GM12878 (cell line): ENCODE results near the gene ADAD1. TPM values are rescaled to one million over a fixed set of nuclear protein-coding genes. Genes with fewer than 3 reads are reported as not detected.

Experiments
- ATAC-seq: fragments of 200-7000 bp; cut with Tn5 transposase; 3 replicates; pipeline ENCODE4 v1.9.1; 2020; ENCODE audit warnings: mild to moderate bottlenecking, moderate library complexity
- BruUV-seq: library from RNA; stranded (reverse); fragments of 400-500 nt; replicated peaks from 2 replicates; lab custom pipeline; 2021; lab: Mats Ljungman, UMichigan
- CTCF ChIA-PET: fragments of 300-600 bp; sonication (Branson Sonifier 250); formaldehyde crosslinking; extraction: SDS; loops from one replicate; lab custom pipeline; 2021; ENCODE audit warnings: inconsistent platforms; lab: Yijun Ruan, JAX
- POLR2A ChIA-PET: fragments of 350-600 bp; formaldehyde crosslinking; extraction: SDS; loops from one replicate; lab custom pipeline; 2021; ENCODE audit warnings: inconsistent platforms; lab: Charles Lee
- RAD21 ChIA-PET: fragments of 300-600 bp; sonication (Branson Sonifier 250); formaldehyde crosslinking; loops from one replicate; lab custom pipeline; 2023; ENCODE audit warnings: antibody characterized with exemption; ENCODE audit not compliant: unreplicated experiment; lab: Charles Lee
- SMC1A ChIA-PET: fragments of 300-600 bp; sonication (Branson Sonifier 250); formaldehyde crosslinking; loops from one replicate; lab custom pipeline; 2023; ENCODE audit not compliant: unreplicated experiment, uncharacterized antibody; lab: Charles Lee
- DNase-seq: peaks from one replicate; pipeline ENCODE4 v3.0.0-alpha.2; 2011; ENCODE audit warnings: low read depth, low spot score
- FAIRE-seq: peaks from 3 replicates; lab custom pipeline; 2011; peaks lifted over from hg19 to GRCh38; lab: Jason Lieb, UNC
- H2AFZ ChIP-seq: 2 replicates; pipeline ENCODE4 v1.6.0; 2011; ENCODE audit warnings: low read depth, low read length, control low read depth; ENCODE audit not compliant: control insufficient read depth
- H3K27ac ChIP-seq: 2 replicates; pipeline ENCODE4 v1.5.1; 2011; ENCODE audit warnings: control low read depth; ENCODE audit not compliant: control insufficient read depth, insufficient read depth
- H3K27me3 ChIP-seq, 2 experiments: replicated peaks in 1 of 2; 2 replicates each; pipeline versions ENCODE4 v1.6.0 to v1.6.1; 2011; ENCODE audit warnings: low read length in 1 of 2; ENCODE audit not compliant: control insufficient read depth in 2 of 2, insufficient read depth in 2 of 2
- H3K36me3 ChIP-seq, 2 experiments: 2 replicates each; pipeline ENCODE4 v1.5.1; 2011; ENCODE audit warnings: low read length in 1 of 2; ENCODE audit not compliant: control insufficient read depth in 2 of 2, insufficient read depth in 2 of 2
- H3K4me1 ChIP-seq: 2 replicates; pipeline ENCODE4 v1.6.1; 2011; ENCODE audit warnings: mild to moderate bottlenecking, low read length, moderate library complexity, mixed read lengths; ENCODE audit not compliant: control insufficient read depth, insufficient read depth
- H3K4me2 ChIP-seq: 2 replicates; pipeline ENCODE4 v1.6.0; 2011; ENCODE audit warnings: control low read depth; ENCODE audit not compliant: control insufficient read depth, insufficient read depth
- H3K4me3 ChIP-seq: fragments of 200-600 bp; sonication (generic); 2 replicates; pipeline ENCODE4 v1.5.1; 2016
- H3K79me2 ChIP-seq: 2 replicates; pipeline ENCODE4 v1.6.0; 2011; ENCODE audit warnings: low read length; ENCODE audit not compliant: control insufficient read depth, insufficient read depth
- H3K9ac ChIP-seq: 2 replicates; pipeline ENCODE4 v1.8.0; 2011; ENCODE audit warnings: low read length, control low read depth, mixed read lengths; ENCODE audit not compliant: control insufficient read depth, insufficient read depth
- H3K9me3 ChIP-seq: replicated peaks from 3 replicates; pipeline ENCODE4 v1.5.1; 2011; ENCODE audit warnings: mild to moderate bottlenecking, low read length; ENCODE audit not compliant: control insufficient read depth, insufficient read depth
- H4K20me1 ChIP-seq: 2 replicates; pipeline ENCODE4 v1.6.0; 2011; ENCODE audit not compliant: control insufficient read depth, insufficient read depth
- BACH1 ChIP-seq: fragments of 450-650 bp; IDR thresholded peaks from 2 replicates; pipeline ENCODE4 v1.6.1; 2017; ENCODE audit warnings: mild to moderate bottlenecking, borderline replicate concordance
- CBX3 ChIP-seq: fragments of 200-600 bp; sonication (generic); IDR thresholded peaks from 2 replicates; pipeline ENCODE4 v1.6.1; 2016; ENCODE audit warnings: low read depth, borderline replicate concordance
- CBX5 ChIP-seq: sonication (generic); IDR thresholded peaks from 2 replicates; pipeline ENCODE4 v1.6.1; 2016; ENCODE audit warnings: low read depth, moderate library complexity, mild to moderate bottlenecking, inconsistent platforms
- DPF2 ChIP-seq: fragments of 450-650 bp; IDR thresholded peaks from 2 replicates; pipeline ENCODE4 v1.6.1; 2017; ENCODE audit warnings: mild to moderate bottlenecking
- KAT2A ChIP-seq: conservative IDR thresholded peaks from 2 replicates; pipeline ENCODE4 v1.6.1; 2011; ENCODE audit warnings: low read depth, low read length; ENCODE audit not compliant: control insufficient read depth
- KDM1A ChIP-seq: fragments of 200-600 bp; sonication (generic); IDR thresholded peaks from 2 replicates; pipeline ENCODE4 v1.6.1; 2016; ENCODE audit warnings: borderline replicate concordance
- NR2C1 ChIP-seq: fragments of 450-650 bp; IDR thresholded peaks from 2 replicates; pipeline ENCODE4 v1.6.1; 2017; ENCODE audit warnings: antibody characterized with exemption, mild to moderate bottlenecking, moderate library complexity
- NR2C2 ChIP-seq: IDR thresholded peaks from 2 replicates; pipeline ENCODE4 v1.6.1; 2011; ENCODE audit warnings: borderline replicate concordance, low read depth; ENCODE audit not compliant: control insufficient read depth, insufficient read length
- PAX5 ChIP-seq: IDR thresholded peaks from 2 replicates; pipeline ENCODE4 v1.6.1; 2011; ENCODE audit warnings: low read depth, low read length, borderline replicate concordance
- RELA ChIP-seq: fragments of 450-650 bp; IDR thresholded peaks from 2 replicates; pipeline ENCODE4 v1.8.0; 2014; ENCODE audit warnings: borderline replicate concordance; ENCODE audit not compliant: partially characterized antibody
- STAT1 ChIP-seq: fragments of 450-650 bp; conservative IDR thresholded peaks from 2 replicates; pipeline ENCODE4 v1.6.1; 2014; ENCODE audit warnings: antibody characterized with exemption, mild to moderate bottlenecking
- TAF1 ChIP-seq: IDR thresholded peaks from 2 replicates; pipeline ENCODE4 v1.6.1; 2011; ENCODE audit warnings: mild to moderate bottlenecking, low read depth, low read length, borderline replicate concordance
- ZNF207 ChIP-seq: fragments of 450-650 bp; IDR thresholded peaks from 2 replicates; pipeline ENCODE4 v1.6.1; 2014; ENCODE audit warnings: antibody characterized with exemption, mild to moderate bottlenecking, borderline replicate concordance
- WGBS: methylation state at CpG from one replicate; pipeline ENCODE4 v1.1.6; 2016; ENCODE audit warnings: low lambda C conversion rate; ENCODE audit not compliant: insufficient replicate concordance, insufficient coverage; ENCODE audit errors: missing lambda C conversion rate; 5-methylcytosine and 5-hydroxymethylcytosine counted together
- in situ Hi-C: fragments of 300-500 bp; cut with MboI; formaldehyde crosslinking; loops from 9 replicates; pipeline ENCODE4 v1.14.3; 2018; ENCODE audit warnings: mixed read lengths
- intact Hi-C: fragments of 100-400 bp; cut with micrococcal nuclease; formaldehyde crosslinking; loops from one replicate; pipeline ENCODE4 v1.14.2; 2022; ENCODE audit not compliant: unreplicated experiment
- polyA plus RNA-seq, 11 experiments: library from polyadenylated mRNA; depleted of rRNA in 4 of 11; unstranded in 6 of 11; stranded (reverse) in 5 of 11; fragments of >200 nt; fragmentation: Nextera tagmentation in 4 of 11; fragmentation: Illumina TruSeq in 1 of 11; extraction: Ambion mirVana in 4 of 11; extraction: Trizol in 1 of 11; gene quantifications; 1 replicate in 1 of 11; 2 replicates in 10 of 11; pipeline versions ENCODE4 v1.2.1 to v1.2.3, GENCODE V29; 2011 to 2016; ENCODE audit warnings: inconsistent platforms in 2 of 11, missing spikeins in 2 of 11, low read depth in 1 of 11
- total RNA-seq, 4 experiments: library from RNA; depleted of rRNA in 3 of 4; stranded (reverse); fragments of >200 nt in 3 of 4; fragmentation: Illumina TruSeq in 1 of 4; extraction: Trizol in 1 of 4; gene quantifications; 2 replicates each; pipeline versions ENCODE4 v1.2.1 to v1.2.3, GENCODE V29; 2013 to 2021
- TF ChIP-seq, protein P1 (sequence below): fragments of 450-650 bp; formaldehyde crosslinking; IDR thresholded peaks from 2 replicates; pipeline ENCODE4 v1.4.0; 2020; ENCODE audit warnings: mild to moderate bottlenecking, moderate library complexity
- TF ChIP-seq, protein P2 (sequence below): fragments of 450-650 bp; IDR thresholded peaks from 2 replicates; pipeline ENCODE4 v1.6.1; 2014; ENCODE audit warnings: mild to moderate bottlenecking

The ADAD1 gene
- total and polyA plus RNA-seq, 10 of the 15 experiments (the other 5 are each of a cell fraction or from before 2014, with no cell fraction given), result not detected

DNA sequence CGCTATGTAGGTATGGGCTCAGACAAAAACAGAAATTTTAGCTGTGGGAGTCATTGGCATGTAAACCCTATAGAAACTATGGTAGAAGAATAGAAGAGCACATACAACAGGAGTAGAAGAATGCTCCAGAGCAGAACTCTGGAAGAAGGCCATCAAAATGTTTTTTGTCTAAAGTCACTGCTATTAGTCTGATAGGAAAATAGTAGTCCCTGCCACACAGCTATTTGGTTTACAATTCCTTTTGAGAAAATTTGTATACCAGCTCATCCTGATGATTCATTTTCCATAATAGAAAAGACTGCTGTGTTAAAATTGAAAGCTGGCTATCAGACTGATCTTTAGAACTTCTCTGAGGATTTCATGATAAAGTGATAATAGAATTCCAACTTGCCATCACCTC, 32.8 kb upstream of the ADAD1 start:
- FAIRE-seq, result no peak

DNA sequence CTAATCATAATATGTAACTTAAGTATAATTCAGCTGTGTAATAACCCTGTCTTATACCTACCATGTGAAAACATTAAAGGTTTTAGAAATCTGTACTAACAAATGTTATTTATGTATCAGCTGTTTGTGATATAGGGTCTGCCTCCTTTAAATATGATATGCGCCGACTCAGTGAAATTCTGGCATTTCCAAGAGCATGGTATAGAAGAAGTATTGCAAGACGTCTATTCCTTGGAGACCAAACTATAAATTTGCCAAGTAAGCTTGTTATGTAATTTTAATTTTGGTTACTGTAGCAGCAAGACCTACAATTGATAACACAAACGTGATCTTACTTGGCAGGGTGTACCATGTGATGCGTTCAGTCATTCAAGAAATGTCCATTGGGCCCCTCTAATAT, 32.3 kb upstream of the ADAD1 start:
- in situ Hi-C loops (no loop called here), intact Hi-C loops (no loop called here)
- ChIA-PET POLR2A (no interaction called here), SMC1A (interaction anchor here (0.6 to 1.2 kb wide), 2 partner anchors 9 to 198 kb away, joined by 3 read pairs; no protein-coding TSS in a partner anchor), CTCF (interaction anchor here (0.7 to 1.5 kb wide), 2 partner anchors 24 to 231 kb away, joined by 3 to 4 read pairs; no protein-coding TSS in a partner anchor), RAD21 (no interaction called here)
- DNase-seq, result no peak
- H3K27me3 ChIP-seq, result no peaks in the 10 kb centered on the region
- 99% methylated on average over 5 of the region's 5 CpGs for WGBS
- H3K9me3 ChIP-seq, result no peaks in the 10 kb centered on the region
- H3K27ac ChIP-seq, result no peak overlapping the region
- no peaks in the 10 kb centered on the region for H3K79me2 ChIP-seq
- H3K4me2 ChIP-seq, result no peak overlapping the region
- no peak overlapping the region for H3K9ac ChIP-seq
- H3K36me3 ChIP-seq, result peaks cover 0 to 12% of the 10 kb centered on the region in 2 experiments; a peak in 2 of 4 replicates
- no peak for ATAC-seq
- H3K4me1 ChIP-seq, result no peaks in the 10 kb centered on the region
- FAIRE-seq, result no peak
- H3K4me3 ChIP-seq, result no peak overlapping the region
- H4K20me1 ChIP-seq, result no peaks in the 10 kb centered on the region
- no TSS peak for BruUV-seq
- H2AFZ ChIP-seq, result no peak overlapping the region
- TF ChIP-seq STAT1 (no peak), TAF1 (no peak), NR2C2 (no peak), KAT2A (no peak), ZNF207 (no peak), KDM1A (no peak), CBX5 (no peak), PAX5 (no peak), DPF2 (no peak)
- TF ChIP-seq, protein P1, sequence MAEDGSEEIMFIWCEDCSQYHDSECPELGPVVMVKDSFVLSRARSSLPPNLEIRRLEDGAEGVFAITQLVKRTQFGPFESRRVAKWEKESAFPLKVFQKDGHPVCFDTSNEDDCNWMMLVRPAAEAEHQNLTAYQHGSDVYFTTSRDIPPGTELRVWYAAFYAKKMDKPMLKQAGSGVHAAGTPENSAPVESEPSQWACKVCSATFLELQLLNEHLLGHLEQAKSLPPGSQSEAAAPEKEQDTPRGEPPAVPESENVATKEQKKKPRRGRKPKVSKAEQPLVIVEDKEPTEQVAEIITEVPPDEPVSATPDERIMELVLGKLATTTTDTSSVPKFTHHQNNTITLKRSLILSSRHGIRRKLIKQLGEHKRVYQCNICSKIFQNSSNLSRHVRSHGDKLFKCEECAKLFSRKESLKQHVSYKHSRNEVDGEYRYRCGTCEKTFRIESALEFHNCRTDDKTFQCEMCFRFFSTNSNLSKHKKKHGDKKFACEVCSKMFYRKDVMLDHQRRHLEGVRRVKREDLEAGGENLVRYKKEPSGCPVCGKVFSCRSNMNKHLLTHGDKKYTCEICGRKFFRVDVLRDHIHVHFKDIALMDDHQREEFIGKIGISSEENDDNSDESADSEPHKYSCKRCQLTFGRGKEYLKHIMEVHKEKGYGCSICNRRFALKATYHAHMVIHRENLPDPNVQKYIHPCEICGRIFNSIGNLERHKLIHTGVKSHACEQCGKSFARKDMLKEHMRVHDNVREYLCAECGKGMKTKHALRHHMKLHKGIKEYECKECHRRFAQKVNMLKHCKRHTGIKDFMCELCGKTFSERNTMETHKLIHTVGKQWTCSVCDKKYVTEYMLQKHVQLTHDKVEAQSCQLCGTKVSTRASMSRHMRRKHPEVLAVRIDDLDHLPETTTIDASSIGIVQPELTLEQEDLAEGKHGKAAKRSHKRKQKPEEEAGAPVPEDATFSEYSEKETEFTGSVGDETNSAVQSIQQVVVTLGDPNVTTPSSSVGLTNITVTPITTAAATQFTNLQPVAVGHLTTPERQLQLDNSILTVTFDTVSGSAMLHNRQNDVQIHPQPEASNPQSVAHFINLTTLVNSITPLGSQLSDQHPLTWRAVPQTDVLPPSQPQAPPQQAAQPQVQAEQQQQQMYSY (CRISPR knock-in tag), result no peak

More for the DNA sequence above, 32.8 kb upstream of the ADAD1 start:
- DNase-seq, result no peak
- H3K9me3 ChIP-seq, result no peaks in the 10 kb centered on the region
- H4K20me1 ChIP-seq, result no peaks in the 10 kb centered on the region
- no peaks in the 10 kb centered on the region for H3K4me1 ChIP-seq
- H3K36me3 ChIP-seq, result peaks cover 0 to 12% of the 10 kb centered on the region in 2 experiments; a peak in 2 of 4 replicates
- in situ Hi-C loops (no loop called here), intact Hi-C loops (no loop called here)
- ChIA-PET POLR2A (no interaction called here), CTCF (interaction anchor here (0.7 to 1.5 kb wide), 3 partner anchors 20 to 231 kb away, joined by 3 to 4 read pairs (median 3); no protein-coding TSS in a partner anchor), SMC1A (interaction anchor here (1.2 kb wide), 1 partner anchor 9 kb away, joined by 3 read pairs; no protein-coding TSS in a partner anchor), RAD21 (no interaction called here)
- no peak overlapping the region for H3K27ac ChIP-seq
- H3K4me3 ChIP-seq, result no peak overlapping the region
- H3K27me3 ChIP-seq, result no peaks in the 10 kb centered on the region
- 95% methylated on average over 1 of the region's 1 CpG for WGBS
- TF ChIP-seq RELA, result no peak
- no peak for TF ChIP-seq CBX3
- TF ChIP-seq NR2C2, result no peak
- TF ChIP-seq NR2C1, result no peak
- no peak for TF ChIP-seq BACH1
- TF ChIP-seq, protein P2, sequence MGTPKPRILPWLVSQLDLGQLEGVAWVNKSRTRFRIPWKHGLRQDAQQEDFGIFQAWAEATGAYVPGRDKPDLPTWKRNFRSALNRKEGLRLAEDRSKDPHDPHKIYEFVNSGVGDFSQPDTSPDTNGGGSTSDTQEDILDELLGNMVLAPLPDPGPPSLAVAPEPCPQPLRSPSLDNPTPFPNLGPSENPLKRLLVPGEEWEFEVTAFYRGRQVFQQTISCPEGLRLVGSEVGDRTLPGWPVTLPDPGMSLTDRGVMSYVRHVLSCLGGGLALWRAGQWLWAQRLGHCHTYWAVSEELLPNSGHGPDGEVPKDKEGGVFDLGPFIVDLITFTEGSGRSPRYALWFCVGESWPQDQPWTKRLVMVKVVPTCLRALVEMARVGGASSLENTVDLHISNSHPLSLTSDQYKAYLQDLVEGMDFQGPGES, result no peak
- no peak for ATAC-seq
- H2AFZ ChIP-seq, result no peak overlapping the region
- no peak overlapping the region for H3K9ac ChIP-seq
- H3K4me2 ChIP-seq, result no peak overlapping the region
- no TSS peak for BruUV-seq
- no peaks in the 10 kb centered on the region for H3K79me2 ChIP-seq
